ENCODE data around the gene RAB7A.
A peak's percentile ranks its signal among the peaks of the same experiment; 100 is the strongest.

GRCh38 chr3:128784232-128784631 lies 58.2 kb downstream of the RAB7A start:
- TF ChIP-seq, protein P1, sequence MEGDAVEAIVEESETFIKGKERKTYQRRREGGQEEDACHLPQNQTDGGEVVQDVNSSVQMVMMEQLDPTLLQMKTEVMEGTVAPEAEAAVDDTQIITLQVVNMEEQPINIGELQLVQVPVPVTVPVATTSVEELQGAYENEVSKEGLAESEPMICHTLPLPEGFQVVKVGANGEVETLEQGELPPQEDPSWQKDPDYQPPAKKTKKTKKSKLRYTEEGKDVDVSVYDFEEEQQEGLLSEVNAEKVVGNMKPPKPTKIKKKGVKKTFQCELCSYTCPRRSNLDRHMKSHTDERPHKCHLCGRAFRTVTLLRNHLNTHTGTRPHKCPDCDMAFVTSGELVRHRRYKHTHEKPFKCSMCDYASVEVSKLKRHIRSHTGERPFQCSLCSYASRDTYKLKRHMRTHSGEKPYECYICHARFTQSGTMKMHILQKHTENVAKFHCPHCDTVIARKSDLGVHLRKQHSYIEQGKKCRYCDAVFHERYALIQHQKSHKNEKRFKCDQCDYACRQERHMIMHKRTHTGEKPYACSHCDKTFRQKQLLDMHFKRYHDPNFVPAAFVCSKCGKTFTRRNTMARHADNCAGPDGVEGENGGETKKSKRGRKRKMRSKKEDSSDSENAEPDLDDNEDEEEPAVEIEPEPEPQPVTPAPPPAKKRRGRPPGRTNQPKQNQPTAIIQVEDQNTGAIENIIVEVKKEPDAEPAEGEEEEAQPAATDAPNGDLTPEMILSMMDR (IDR thresholded peaks at IDR 0.05) = peak in 1 of 5 experiments; percentile 10
- no peak for TF ChIP-seq POLR2AphosphoS5 (IDR thresholded peaks at IDR 0.05)
